MCF 10A (cell line): ENCODE measurements around the gene CRACDL. TPM values are rescaled to one million over a fixed set of nuclear protein-coding genes. Genes with fewer than 3 reads are reported as not detected.

Experiments
- BruUV-seq: library from RNA; stranded (reverse); fragments of 400-500 nt; replicated peaks from 2 replicates; lab custom pipeline; 2021; lab: Mats Ljungman, UMichigan
- CTCF ChIA-PET: fragments of 300-600 bp; sonication (Branson Sonifier 250); formaldehyde crosslinking; extraction: SDS; loops from one replicate; lab custom pipeline; 2021; ENCODE audit warnings: antibody characterized with exemption, inconsistent platforms; lab: Yijun Ruan, JAX
- POLR2A ChIA-PET: fragments of 300-600, 350-650 bp; sonication (Branson Sonifier 250); formaldehyde crosslinking; extraction: SDS; loops from one replicate; lab custom pipeline; 2020; ENCODE audit warnings: antibody characterized with exemption, inconsistent platforms; lab: Yijun Ruan, JAX
- DNase-seq: peaks from one replicate; pipeline ENCODE4 v3.0.0-alpha.2; 2018; ENCODE audit not compliant: unreplicated experiment
- H3K27ac Mint-ChIP-seq: one replicate; pipeline ENCODE4 v1.8.0; 2022; ENCODE audit warnings: mild to moderate bottlenecking, low read depth, mixed read lengths; ENCODE audit not compliant: unreplicated experiment
- H3K27me3 Mint-ChIP-seq: one replicate; pipeline ENCODE4 v1.8.0; 2022; ENCODE audit warnings: mixed read lengths; ENCODE audit not compliant: insufficient read depth, unreplicated experiment
- H3K36me3 Mint-ChIP-seq: one replicate; pipeline ENCODE4 v1.8.0; 2022; ENCODE audit warnings: mild to moderate bottlenecking, moderate library complexity, mixed read lengths; ENCODE audit not compliant: insufficient read depth, unreplicated experiment
- H3K4me1 Mint-ChIP-seq: one replicate; pipeline ENCODE4 v1.8.0; 2022; ENCODE audit warnings: mixed read lengths; ENCODE audit not compliant: insufficient read depth, unreplicated experiment
- H3K4me3 Mint-ChIP-seq: one replicate; pipeline ENCODE4 v1.8.0; 2022; ENCODE audit warnings: mild to moderate bottlenecking, moderate library complexity, mixed read lengths; ENCODE audit not compliant: unreplicated experiment
- H3K9me3 Mint-ChIP-seq: one replicate; pipeline ENCODE4 v1.8.0; 2022; ENCODE audit warnings: mixed read lengths; ENCODE audit not compliant: unreplicated experiment
- intact Hi-C: fragments of 100-400 bp; cut with micrococcal nuclease; formaldehyde crosslinking; loops from 2 replicates; pipeline ENCODE4 v1.14.1; 2022
- total RNA-seq: library from RNA; stranded (reverse); gene quantifications from 2 replicates; pipeline ENCODE4 v1.2.3, GENCODE V29; 2022
- TF ChIP-seq, protein P1 (sequence below): fragments of 200-600 bp; IDR thresholded peaks from one replicate; pipeline ENCODE4 v1.8.0; 2022; ENCODE audit warnings: antibody characterized with exemption, mild to moderate bottlenecking; ENCODE audit not compliant: unreplicated experiment

The CRACDL gene
- total RNA-seq, 1 experiment from 2014 or later, result 12.9 TPM

DNA sequence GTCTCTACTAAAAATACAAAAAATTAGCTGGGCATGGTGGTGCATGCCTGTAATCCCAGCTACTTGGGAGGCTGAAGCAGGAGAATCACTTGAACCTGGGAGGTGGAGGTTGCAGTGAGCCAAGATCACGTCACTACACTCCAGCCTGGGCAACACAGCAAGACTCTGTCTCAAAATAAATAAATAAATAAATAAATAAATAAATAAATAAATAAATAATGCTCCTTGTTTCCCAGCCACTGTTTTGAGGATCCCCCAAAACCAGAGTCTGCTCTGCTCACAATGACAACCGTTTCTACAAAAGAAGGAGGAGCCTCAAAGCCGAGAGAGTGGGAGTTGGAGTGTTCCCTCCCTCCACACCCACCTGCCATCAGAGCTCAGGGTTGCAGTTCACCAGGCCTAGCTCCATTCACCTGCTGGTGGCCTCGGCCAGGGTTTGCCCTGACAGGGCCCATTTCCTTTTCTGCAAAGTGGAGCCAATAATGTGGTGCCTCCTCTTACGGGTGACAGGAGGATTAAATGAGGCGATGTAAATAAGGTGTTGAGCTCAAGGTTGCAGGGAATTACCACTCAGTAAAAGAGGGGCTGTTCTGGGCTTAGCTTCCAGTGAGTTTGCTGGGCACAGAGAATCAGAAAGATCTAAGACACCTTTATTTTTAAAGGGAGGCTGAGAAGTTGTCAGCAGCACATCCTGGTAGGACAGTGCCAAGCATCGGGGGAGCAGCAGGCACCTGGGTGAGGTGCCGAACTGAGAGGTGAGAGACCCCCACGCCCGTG is 25.5 kb downstream of the CRACDL start:
- TF ChIP-seq, protein P1, sequence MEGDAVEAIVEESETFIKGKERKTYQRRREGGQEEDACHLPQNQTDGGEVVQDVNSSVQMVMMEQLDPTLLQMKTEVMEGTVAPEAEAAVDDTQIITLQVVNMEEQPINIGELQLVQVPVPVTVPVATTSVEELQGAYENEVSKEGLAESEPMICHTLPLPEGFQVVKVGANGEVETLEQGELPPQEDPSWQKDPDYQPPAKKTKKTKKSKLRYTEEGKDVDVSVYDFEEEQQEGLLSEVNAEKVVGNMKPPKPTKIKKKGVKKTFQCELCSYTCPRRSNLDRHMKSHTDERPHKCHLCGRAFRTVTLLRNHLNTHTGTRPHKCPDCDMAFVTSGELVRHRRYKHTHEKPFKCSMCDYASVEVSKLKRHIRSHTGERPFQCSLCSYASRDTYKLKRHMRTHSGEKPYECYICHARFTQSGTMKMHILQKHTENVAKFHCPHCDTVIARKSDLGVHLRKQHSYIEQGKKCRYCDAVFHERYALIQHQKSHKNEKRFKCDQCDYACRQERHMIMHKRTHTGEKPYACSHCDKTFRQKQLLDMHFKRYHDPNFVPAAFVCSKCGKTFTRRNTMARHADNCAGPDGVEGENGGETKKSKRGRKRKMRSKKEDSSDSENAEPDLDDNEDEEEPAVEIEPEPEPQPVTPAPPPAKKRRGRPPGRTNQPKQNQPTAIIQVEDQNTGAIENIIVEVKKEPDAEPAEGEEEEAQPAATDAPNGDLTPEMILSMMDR, result no peak
- Mint-ChIP-seq H3K4me3 (no peak overlapping the region), H3K36me3 (peaks cover 26% of the 10 kb centered on the region), H3K27ac (peak overlapping the region; percentile 94), H3K27me3 (no peaks in the 10 kb centered on the region), H3K9me3 (no peaks in the 10 kb centered on the region), H3K4me1 (peaks cover 77% of the 10 kb centered on the region)
- BruUV-seq, result no TSS peak
- CTCF ChIA-PET, result interaction anchor here (0.8 to 3.0 kb wide), 6 partner anchors 22 to 261 kb away, joined by 3 to 10 read pairs (median 3); no protein-coding TSS in a partner anchor
- no peak for DNase-seq
- POLR2A ChIA-PET, result interaction anchor here (3.3 to 4.2 kb wide), 2 partner anchors 25 to 43 kb away, joined by 12 to 49 read pairs; partner anchors contain the start of gene CRACDL
- intact Hi-C loops, result loop anchor here (10.0 kb wide), 1 partner anchor 266 kb away; no protein-coding TSS in a partner anchor

DNA sequence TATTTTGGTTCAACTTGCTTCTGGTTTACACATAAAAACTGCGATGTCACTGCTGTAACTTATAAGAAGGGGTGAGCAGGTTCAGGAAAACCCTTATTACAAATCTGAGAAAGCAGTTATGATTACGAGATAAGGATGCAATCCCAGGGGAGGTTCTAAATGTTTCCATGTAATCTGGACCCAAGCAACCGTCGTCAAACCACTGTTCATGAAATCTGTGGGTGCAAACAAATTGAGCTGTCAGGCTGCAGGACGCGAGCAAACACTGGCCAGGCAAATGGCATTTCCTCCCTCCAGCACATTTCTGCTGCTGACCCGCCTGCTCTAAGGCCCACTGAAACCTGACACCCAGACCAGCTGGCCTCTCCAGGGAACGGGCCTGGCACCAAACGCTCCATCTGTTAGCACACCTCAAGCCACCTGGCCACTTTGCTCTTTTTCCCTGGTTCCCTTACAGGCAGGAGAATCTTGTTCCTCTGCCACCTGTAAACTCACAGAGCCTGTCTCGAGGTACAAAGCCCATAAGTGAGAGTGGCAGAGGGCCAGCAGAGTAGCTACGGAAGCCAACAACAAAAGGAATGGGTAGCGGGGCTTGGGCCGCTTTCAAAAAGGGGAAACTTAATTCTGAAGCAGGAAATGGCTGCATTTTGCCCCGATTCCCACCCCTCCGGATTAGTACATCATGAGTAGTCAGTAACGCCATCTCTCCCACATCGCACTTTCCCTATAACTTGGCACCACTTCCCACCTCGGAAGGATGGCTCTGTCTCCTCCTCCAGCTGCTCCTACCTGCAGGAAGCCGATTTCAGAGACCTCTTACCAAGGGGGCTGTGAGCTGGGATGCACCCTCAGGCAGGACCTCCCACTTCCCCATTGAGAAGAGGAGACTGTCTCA is 26.5 kb downstream of the CRACDL start:
- intact Hi-C loops, result loop anchor here (10.0 kb wide), 1 partner anchor 265 kb away; no protein-coding TSS in a partner anchor

DNA sequence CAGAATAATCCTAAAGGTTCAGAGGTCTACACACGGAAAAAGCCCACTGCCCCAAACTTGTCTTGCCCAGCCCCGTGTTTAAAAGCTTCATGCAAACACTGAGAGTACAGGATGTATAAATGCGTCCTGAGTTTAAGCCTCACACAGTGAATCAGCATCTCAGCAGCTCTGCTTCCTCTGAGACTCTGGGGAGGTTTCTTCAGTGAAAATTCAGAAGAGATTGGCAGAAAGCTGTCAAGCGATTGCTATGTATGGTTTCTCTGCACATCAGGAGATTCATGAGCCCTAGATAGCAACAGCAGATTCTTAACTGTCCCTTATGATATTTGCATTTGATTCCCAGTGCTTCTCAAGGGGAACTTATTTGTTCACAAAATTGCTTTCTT is 27.1 kb downstream of the CRACDL start:
- peaks cover 26% of the 10 kb centered on the region for H3K36me3 Mint-ChIP-seq
- TF ChIP-seq, protein P1, result no peak
- peak overlapping the region; percentile 86 for H3K27ac Mint-ChIP-seq
- no TSS peak for BruUV-seq
- CTCF ChIA-PET, result interaction anchor here (0.6 to 3.0 kb wide), 4 partner anchors 40 to 236 kb away, joined by 3 to 10 read pairs (median 4); no protein-coding TSS in a partner anchor
- DNase-seq, result peak; percentile 30
- peak overlapping the region; percentile 47 for H3K4me3 Mint-ChIP-seq
- H3K9me3 Mint-ChIP-seq, result no peaks in the 10 kb centered on the region
- H3K27me3 Mint-ChIP-seq, result no peaks in the 10 kb centered on the region
- POLR2A ChIA-PET, result interaction anchor here (0.6 to 4.2 kb wide), 8 partner anchors 19 to 375 kb away, joined by 3 to 49 read pairs (median 4); partner anchors contain the start of genes COA5, CRACDL and UNC50
- intact Hi-C loops, result no loop called here
- peaks cover 61% of the 10 kb centered on the region for H3K4me1 Mint-ChIP-seq

More for the DNA sequence above, 26.5 kb downstream of the CRACDL start:
- H3K4me1 Mint-ChIP-seq, result peaks cover 67% of the 10 kb centered on the region
- ChIA-PET CTCF (interaction anchor here (0.6 to 3.0 kb wide), 9 partner anchors 23 to 456 kb away, joined by 3 to 10 read pairs (median 4); no protein-coding TSS in a partner anchor), POLR2A (interaction anchor here (0.8 to 4.2 kb wide), 6 partner anchors 20 to 301 kb away, joined by 3 to 49 read pairs (median 4); partner anchors contain the start of genes COA5, CRACDL and UNC50)
- BruUV-seq, result no TSS peak
- DNase-seq, result peak; percentile 74
- no peaks in the 10 kb centered on the region for H3K9me3 Mint-ChIP-seq
- peak overlapping the region; percentile 86 for H3K27ac Mint-ChIP-seq
- no peaks in the 10 kb centered on the region for H3K27me3 Mint-ChIP-seq
- peaks cover 26% of the 10 kb centered on the region for H3K36me3 Mint-ChIP-seq
- TF ChIP-seq, protein P1, result no peak
- peak overlapping the region; percentile 47 for H3K4me3 Mint-ChIP-seq
